GM19397 (cell line): ENCODE results near the gene NCF4.

Experiments used
- ATAC-seq: cut with Tn5 transposase; IDR thresholded peaks from one replicate; pipeline ENCODE4 v1.9.1; 2021; ENCODE audit warnings: mild to moderate bottlenecking, moderate library complexity; ENCODE audit not compliant: unreplicated experiment

The NCF4 gene

GRCh38 chr22:36835903-36836302 is 24.9 kb upstream of the NCF4 start:
- no peak for ATAC-seq

- ATAC-seq = no peak
Measured at GRCh38 chr22:36838119-36839030, 22.4 kb upstream of the NCF4 start.

GRCh38 chr22:36839356-36840073 is 21.3 kb upstream of the NCF4 start:
- ATAC-seq = no peak

GRCh38 chr22:36840106-36840505 is 20.7 kb upstream of the NCF4 start:
- no peak for ATAC-seq

GRCh38 chr22:36846271-36846670 is 14.5 kb upstream of the NCF4 start:
- no peak for ATAC-seq

GRCh38 chr22:36846949-36847348 is 13.9 kb upstream of the NCF4 start:
- no peak for ATAC-seq

- ATAC-seq = no peak
Measured at GRCh38 chr22:36850056-36850455, 10.8 kb upstream of the NCF4 start.

GRCh38 chr22:36850682-36851081 is 10.1 kb upstream of the NCF4 start:
- ATAC-seq = no peak

GRCh38 chr22:36852056-36852973 is 8.5 kb upstream of the NCF4 start:
- ATAC-seq = no peak

- no peak for ATAC-seq
Measured at GRCh38 chr22:36853407-36854099, 7.3 kb upstream of the NCF4 start.

GRCh38 chr22:36855478-36855877 is 5.3 kb upstream of the NCF4 start:
- ATAC-seq = no peak

- peak; percentile 32 for ATAC-seq
Measured at GRCh38 chr22:36856121-36856791, 4.5 kb upstream of the NCF4 start.

- ATAC-seq = no peak
Measured at GRCh38 chr22:36856792-36857135, 4.0 kb upstream of the NCF4 start.

GRCh38 chr22:36858156-36858555 is 2.6 kb upstream of the NCF4 start:
- no peak for ATAC-seq

- ATAC-seq = no peak
Measured at GRCh38 chr22:36858966-36859365, 1.8 kb upstream of the NCF4 start.

GRCh38 chr22:36860017-36860416 is 789 bp upstream of the NCF4 start:
- no peak for ATAC-seq

GRCh38 chr22:36860438-36860820 is 377 bp upstream of the NCF4 start:
- ATAC-seq = no peak

GRCh38 chr22:36862251-36863242 is 1.7 kb downstream of the NCF4 start:
- ATAC-seq = no peak

- no peak for ATAC-seq
Measured at GRCh38 chr22:36863281-36863680, 2.5 kb downstream of the NCF4 start.
